Uterus (tissue), 2 donors: ENCODE results near the gene TMEM250.

Experiments
- POLR2A ChIP-seq, 2 donors: fragments of 450-650 bp; IDR thresholded peaks; one replicate each; pipeline ENCODE4 v1.6.1; 2016; ENCODE audit warnings: antibody characterized with exemption in 2 of 2, mild to moderate bottlenecking in 1 of 2, moderate library complexity in 1 of 2
- TF ChIP-seq, protein P1 (sequence below), 4 experiments: fragments of 200-600 bp in 2 of 4; fragments of 450-650 bp in 2 of 4; sonication (generic) in 2 of 4; IDR thresholded peaks; one replicate each; pipeline ENCODE4 v1.5.1; 2016 to 2019; ENCODE audit warnings: antibody characterized with exemption in 4 of 4, mild to moderate bottlenecking in 2 of 4, moderate library complexity in 1 of 4

DNA sequence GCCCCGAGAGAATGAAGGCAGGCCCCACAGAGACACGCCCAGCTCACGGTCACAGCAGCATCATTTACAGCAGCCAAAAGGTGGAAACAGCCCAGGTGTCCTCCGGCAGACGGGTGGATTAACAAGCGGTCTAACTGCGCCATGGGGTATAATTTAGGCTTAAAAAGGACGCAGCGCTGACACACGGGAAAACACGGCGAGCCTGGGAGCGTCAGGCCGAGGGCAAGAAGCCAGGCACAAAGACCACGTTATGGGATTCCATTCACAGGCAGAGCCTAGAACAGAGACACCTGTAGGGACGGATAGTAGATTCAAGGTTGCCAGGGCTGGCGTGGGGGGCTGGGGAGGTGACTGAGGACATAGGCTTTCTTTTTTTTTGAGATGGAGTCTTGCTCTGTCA, 36.9 kb upstream of the TMEM250 start:
- TF ChIP-seq, protein P1, sequence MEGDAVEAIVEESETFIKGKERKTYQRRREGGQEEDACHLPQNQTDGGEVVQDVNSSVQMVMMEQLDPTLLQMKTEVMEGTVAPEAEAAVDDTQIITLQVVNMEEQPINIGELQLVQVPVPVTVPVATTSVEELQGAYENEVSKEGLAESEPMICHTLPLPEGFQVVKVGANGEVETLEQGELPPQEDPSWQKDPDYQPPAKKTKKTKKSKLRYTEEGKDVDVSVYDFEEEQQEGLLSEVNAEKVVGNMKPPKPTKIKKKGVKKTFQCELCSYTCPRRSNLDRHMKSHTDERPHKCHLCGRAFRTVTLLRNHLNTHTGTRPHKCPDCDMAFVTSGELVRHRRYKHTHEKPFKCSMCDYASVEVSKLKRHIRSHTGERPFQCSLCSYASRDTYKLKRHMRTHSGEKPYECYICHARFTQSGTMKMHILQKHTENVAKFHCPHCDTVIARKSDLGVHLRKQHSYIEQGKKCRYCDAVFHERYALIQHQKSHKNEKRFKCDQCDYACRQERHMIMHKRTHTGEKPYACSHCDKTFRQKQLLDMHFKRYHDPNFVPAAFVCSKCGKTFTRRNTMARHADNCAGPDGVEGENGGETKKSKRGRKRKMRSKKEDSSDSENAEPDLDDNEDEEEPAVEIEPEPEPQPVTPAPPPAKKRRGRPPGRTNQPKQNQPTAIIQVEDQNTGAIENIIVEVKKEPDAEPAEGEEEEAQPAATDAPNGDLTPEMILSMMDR (IDR thresholded peaks at IDR 0.05), result no peak
- no peak for TF ChIP-seq POLR2A (IDR thresholded peaks at IDR 0.05)
